Tibial nerve (tissue), 4 donors: Measurements from ENCODE around the gene COX4I1.

Source experiments
- CTCF ChIP-seq, 5 experiments: fragments of 200-600 bp in 3 of 5; fragments of 450-650 bp in 2 of 5; sonication (generic) in 3 of 5; IDR thresholded peaks; one replicate each; pipeline ENCODE4 v1.5.1; 2016 to 2019; ENCODE audit warnings: antibody characterized with exemption in 5 of 5, mild to moderate bottlenecking in 3 of 5, moderate library complexity in 2 of 5
- EP300 ChIP-seq, 2 donors: sonication (generic); formaldehyde crosslinking; IDR thresholded peaks; one replicate each; pipeline ENCODE4 v1.6.1; 2017; ENCODE audit warnings: antibody characterized with exemption in 2 of 2, mild to moderate bottlenecking in 1 of 2
- POLR2A ChIP-seq, 2 donors: fragments of 450-650 bp; IDR thresholded peaks; one replicate each; pipeline ENCODE4 v1.6.1; 2017; ENCODE audit warnings: antibody characterized with exemption in 2 of 2, mild to moderate bottlenecking in 2 of 2, moderate library complexity in 2 of 2

GRCh38 chr16:85752511-85753420, 46.7 kb upstream of the COX4I1 start:
- TF ChIP-seq POLR2A (IDR thresholded peaks at IDR 0.05): no peak
- no peak for TF ChIP-seq CTCF (IDR thresholded peaks at IDR 0.05)
- TF ChIP-seq EP300 (IDR thresholded peaks at IDR 0.05): no peak
